Left ventricle myocardium superior (tissue), 1 donor: ENCODE measurements around the gene RHBDL1. TPM values are rescaled to one million over a fixed set of nuclear protein-coding genes. Genes with fewer than 3 reads are reported as not detected.

ENCODE experiments used
- ATAC-seq: fragments of 200-7000 bp; cut with Tn5 transposase; one replicate; pipeline ENCODE4 v1.9.1; 2020; ENCODE audit warnings: mild to moderate bottlenecking, moderate library complexity
- DNase-seq: peaks from one replicate; pipeline ENCODE4 v3.0.0-alpha.2; 2020
- intact Hi-C: fragments of 100-400 bp; cut with micrococcal nuclease; formaldehyde crosslinking; loops from one replicate; pipeline ENCODE4 v1.11.0; 2022
- total RNA-seq: library from RNA; stranded (reverse); fragmentation: NEBNext Ultra II Directional; extraction: Animal tissue kit (Norgen Biotek cat#: 25700); gene quantifications from one replicate; pipeline ENCODE4 v1.2.1, GENCODE V29; 2021
- donor health status: DM: no; HTN: yes; CAD: no; lungs with severe emphysema.

Gene RHBDL1
- total RNA-seq, 1 donor from 2014 or later = 1.9 TPM

DNA sequence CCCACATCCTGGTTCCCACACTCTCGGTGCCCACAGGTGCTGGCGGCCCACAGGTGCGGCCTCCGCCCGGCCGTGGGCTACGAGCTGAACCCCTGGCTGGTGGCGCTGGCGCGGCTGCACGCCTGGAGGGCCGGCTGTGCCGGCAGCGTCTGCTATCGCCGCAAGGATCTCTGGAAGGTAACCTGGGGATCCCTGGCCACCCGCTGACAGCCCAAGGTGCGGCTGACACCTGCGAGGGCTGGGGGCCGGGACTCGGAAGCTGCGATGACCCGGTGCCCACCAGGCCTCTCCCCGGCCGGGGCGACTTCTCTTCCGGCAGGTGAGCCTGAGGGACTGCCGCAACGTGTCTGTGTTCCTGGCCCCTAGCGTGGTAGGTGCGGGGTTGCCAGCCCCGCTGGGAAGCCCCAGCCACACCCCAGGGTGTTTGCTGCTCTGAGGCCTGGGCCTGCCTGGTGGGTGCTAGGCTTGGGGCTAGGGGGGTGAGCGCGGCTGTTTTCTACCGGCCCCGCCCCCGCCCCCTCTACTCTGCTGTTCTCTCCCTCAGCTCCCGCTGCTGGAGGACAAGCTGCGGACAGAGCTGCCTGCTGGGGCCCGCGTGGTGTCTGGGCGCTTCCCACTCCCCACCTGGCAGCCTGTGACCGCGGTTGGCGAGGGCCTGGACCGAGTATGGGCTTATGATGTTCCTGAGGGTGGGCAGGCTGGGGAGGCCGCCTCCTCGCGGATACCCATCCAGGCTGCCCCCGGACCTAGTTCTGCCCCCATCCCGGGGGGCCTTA, 46.5 kb downstream of the RHBDL1 start:
- ATAC-seq (no peak), DNase-seq (no peak)
- intact Hi-C loops = no loop called here

DNA sequence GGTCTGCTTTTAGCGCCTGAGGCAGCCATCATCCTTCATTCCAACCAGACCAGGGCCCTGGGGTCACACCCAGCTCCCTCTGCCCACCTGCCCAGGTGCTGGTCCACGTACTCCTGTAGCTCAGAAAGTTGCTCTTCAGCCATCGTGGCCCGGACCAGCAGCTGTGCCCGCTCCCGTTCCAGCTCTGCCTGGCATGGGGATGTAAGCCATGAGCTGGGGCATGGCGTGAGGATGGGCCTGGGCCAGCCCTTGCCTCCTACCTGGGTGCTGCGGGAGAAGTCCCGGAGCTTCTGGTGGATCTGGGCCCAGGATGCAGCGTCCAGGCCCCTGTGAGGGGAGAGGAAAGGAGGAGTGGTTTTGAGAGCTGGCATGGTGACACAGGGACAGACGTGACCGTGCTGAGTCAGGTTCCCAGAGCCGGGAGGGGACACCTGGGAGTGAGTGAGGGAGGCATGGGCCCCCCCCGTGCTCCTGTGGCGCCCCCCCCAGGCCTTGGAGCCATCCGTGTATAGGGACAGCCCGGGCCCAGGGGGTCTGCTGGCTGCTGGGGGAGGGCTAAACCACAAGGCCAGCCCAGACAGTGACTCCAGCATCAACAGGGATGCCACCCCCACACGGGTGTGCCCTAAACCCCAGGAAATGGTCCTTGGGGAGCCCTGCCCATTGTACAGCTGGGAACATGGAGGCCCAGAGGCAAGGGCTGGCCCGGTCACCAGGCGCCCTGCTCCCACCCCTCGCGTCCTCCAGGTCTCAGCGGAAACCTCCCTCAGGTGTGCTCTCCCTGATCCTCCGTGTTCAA, 47.6 kb downstream of the RHBDL1 start:
- intact Hi-C loops = no loop called here
- ATAC-seq (no peak), DNase-seq (no peak)

GRCh38 chr16:723695-724094, 48.2 kb downstream of the RHBDL1 start:
- intact Hi-C loops = no loop called here
- ATAC-seq (no peak), DNase-seq (no peak)

GRCh38 chr16:724188-725040, 48.9 kb downstream of the RHBDL1 start:
- intact Hi-C loops = no loop called here
- ATAC-seq (no peak), DNase-seq (no peak)

DNA sequence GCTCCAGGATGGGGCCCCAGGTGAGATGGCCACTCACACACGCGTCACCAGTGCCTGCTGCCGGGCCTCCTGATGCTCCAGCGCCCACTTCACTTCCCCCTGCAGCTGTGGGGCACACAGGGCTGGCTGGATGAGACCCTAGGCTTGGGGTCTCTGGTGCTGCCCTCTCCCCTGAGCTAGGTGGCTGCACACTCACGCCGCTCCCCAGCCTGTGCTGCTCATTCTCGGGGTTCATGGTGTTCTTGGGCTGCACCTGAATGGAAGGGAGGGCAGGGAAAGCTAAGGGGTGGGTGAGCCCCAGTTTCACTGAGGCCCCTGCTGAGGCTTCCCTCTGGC, 49.5 kb downstream of the RHBDL1 start:
- intact Hi-C loops = no loop called here
- no peak for DNase-seq
- ATAC-seq = no peak

DNA sequence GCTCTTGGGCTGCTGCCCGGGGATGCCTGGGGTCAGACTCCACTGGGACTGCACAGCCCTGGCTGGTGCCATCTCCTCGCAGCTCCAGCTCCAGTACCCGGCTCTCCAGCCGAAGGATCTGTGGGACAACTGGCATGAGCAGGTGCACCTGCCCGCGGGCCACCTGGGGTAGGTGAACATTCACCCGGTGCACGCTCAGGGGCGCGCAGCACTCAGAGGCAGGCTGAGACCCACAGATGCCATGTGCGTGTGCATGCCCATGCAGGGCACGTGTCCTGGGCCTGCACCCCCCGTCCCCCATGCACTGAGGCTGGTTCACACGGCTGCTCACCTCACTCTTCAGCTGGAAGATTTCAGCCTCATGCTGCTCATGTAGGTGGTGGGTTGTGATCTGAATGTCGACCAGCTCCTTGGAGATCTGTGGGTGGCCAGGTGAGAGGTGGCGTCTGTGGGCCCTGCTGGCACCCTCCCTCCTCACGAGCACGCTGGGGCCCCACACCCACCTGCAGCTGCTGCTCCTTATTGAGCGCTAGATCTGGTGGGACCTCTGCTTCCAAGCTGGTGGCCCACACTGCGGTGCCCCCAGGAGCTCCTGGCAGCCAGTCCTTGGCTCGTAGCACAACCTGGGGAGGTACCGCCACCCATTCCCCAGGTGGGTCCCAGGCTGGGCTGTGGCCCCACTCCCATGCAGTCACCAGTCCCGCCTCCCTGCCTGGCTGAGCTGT, 50.2 kb downstream of the RHBDL1 start:
- intact Hi-C loops = no loop called here
- ATAC-seq = no peak
- DNase-seq = no peak

- no peak for DNase-seq
- ATAC-seq = no peak
Measured at GRCh38 chr16:726188-726437, 50.6 kb downstream of the RHBDL1 start.

GRCh38 chr16:726438-727290, 51.2 kb downstream of the RHBDL1 start, which contains the start of the genes CCDC78 and HAGHL:
Gene CCDC78 (minus strand): TSS chr16:726443. CDS start chr16:726367, 76 bp downstream.
Gene HAGHL (plus strand): TSS chr16:727106. CDS start chr16:727510, 404 bp downstream.
- intact Hi-C loops = no loop called here
- peak; percentile 55 for ATAC-seq
- peak; percentile 79 for DNase-seq

More at GRCh38 chr16:726188-726437, 50.6 kb downstream of the RHBDL1 start:
- intact Hi-C loops = no loop called here

GRCh38 chr16:727291-727977, 52.0 kb downstream of the RHBDL1 start:
- DNase-seq (no peak), ATAC-seq (peak; percentile 9)
- intact Hi-C loops = no loop called here

Other genes starting within 250 kb of the RHBDL1 start
- gene CAPN15, start 148.0 kb upstream of the RHBDL1 start, total RNA-seq = 17.8 TPM
- gene PRR35, start 115.3 kb upstream of the RHBDL1 start, total RNA-seq = not detected
- 0.52 TPM for gene NHLRC4, start 108.7 kb upstream of the RHBDL1 start, total RNA-seq
- gene PIGQ, start 105.7 kb upstream of the RHBDL1 start, total RNA-seq = 16.9 TPM
- 11.4 TPM for gene RAB40C, start 85.6 kb upstream of the RHBDL1 start, total RNA-seq
- 0.10 TPM for gene WFIKKN1, start 44.7 kb upstream of the RHBDL1 start, total RNA-seq
- gene METTL26, start 39.4 kb upstream of the RHBDL1 start, total RNA-seq = 62.2 TPM
- 187 TPM for gene MCRIP2, start 33.8 kb upstream of the RHBDL1 start, total RNA-seq
- gene WDR90, start 26.3 kb upstream of the RHBDL1 start, total RNA-seq = 10.9 TPM
- 88.8 TPM for gene RHOT2, start 7.5 kb upstream of the RHBDL1 start, total RNA-seq
- 144 TPM for gene STUB1, start 4.7 kb downstream of the RHBDL1 start, total RNA-seq
- gene JMJD8, start 8.7 kb downstream of the RHBDL1 start, total RNA-seq = 49.0 TPM
- 8.3 TPM for gene WDR24, start 14.7 kb downstream of the RHBDL1 start, total RNA-seq
- gene FBXL16, start 30.1 kb downstream of the RHBDL1 start, total RNA-seq = 0.99 TPM
- 57.9 TPM for gene METRN, start 39.4 kb downstream of the RHBDL1 start, total RNA-seq
- gene ANTKMT, start 45.5 kb downstream of the RHBDL1 start, total RNA-seq = 31.2 TPM
- 0.50 TPM for gene CCDC78, start 50.8 kb downstream of the RHBDL1 start, total RNA-seq
- gene HAGHL, start 51.4 kb downstream of the RHBDL1 start, total RNA-seq = 13.6 TPM
- 34.5 TPM for gene CIAO3, start 65.3 kb downstream of the RHBDL1 start, total RNA-seq
- 4.6 TPM for gene MSLN, start 85.1 kb downstream of the RHBDL1 start, total RNA-seq
- gene RPUSD1, start 112.7 kb downstream of the RHBDL1 start, total RNA-seq = 8.7 TPM
- 6.6 TPM for gene CHTF18, start 112.9 kb downstream of the RHBDL1 start, total RNA-seq
- not detected for gene GNG13, start 125.1 kb downstream of the RHBDL1 start, total RNA-seq